GM19238 (cell line): Measurements from ENCODE around the gene CEBPE.

Source experiments
- DNase-seq: peaks from one replicate; pipeline ENCODE4 v3.0.0; 2011; ENCODE audit warnings: low spot score; ENCODE audit not compliant: insufficient read length

Gene CEBPE

DNA sequence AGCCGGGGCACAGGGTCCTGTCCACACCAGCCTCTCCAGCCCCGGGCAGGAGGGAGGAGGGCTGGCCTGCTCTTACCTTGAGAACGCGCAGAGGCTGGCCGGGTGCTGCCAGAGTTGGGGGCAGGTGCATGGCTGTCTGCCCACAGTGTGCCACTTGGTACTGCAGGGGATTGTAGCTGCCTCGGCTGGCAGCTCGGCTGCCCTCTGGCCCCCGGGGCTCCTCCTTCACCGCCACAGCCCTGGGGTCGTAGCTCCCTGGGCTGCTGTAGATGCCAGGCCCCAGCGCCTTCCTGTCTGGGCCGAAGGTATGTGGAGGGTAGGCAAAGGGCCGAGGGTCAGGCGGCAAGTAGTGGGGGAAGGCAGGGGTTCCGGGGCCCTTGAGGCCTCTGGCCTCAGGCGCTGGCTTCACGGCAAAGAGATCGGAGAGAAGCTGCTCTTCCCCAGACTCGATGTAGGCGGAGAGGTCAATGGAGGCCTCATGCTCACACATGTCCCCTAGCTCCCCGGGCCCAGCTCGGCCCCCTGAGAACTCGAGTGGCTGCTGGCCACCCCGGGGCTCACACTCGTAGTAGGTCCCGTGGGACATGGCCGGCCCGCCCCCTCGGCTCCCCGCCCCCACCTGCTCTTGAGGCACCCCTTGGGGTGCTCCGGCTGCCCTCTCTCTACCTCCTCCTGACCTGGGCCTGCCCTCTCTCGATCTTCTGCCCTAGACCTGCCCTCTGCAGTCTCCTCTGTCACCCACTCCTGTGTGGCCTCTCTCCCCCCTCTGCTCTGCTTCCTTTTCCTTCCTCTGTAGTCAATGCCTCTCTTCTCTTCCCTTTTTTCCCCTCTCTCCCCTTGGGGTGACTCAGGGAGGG lies at the start of gene CEBPE:
CEBPE (minus strand) TSS at position 750 of the 857 bp plus-strand sequence; CDS start at position 586, 164 bp downstream.
- DNase-seq: no peak

DNA sequence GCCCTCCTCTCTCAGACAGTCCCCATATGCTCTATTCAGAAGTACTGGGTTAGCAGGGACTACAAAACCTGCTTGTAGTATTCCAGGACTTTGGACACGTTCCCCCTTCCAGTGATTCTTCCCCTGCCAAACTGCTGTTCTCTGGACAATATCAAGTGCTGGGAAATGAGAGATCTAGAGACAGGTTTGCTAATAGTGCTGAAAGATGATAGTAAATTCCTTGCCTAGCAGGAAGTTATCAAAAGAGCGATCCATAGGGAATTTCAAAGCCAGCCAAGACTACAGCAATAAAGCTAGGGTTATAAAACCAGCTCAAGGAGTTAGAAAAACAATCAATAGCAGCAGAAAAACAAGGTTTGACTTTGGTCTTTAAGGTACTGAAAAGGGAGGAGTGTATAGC lies 49.2 kb upstream of the CEBPE start:
- DNase-seq: no peak

DNA sequence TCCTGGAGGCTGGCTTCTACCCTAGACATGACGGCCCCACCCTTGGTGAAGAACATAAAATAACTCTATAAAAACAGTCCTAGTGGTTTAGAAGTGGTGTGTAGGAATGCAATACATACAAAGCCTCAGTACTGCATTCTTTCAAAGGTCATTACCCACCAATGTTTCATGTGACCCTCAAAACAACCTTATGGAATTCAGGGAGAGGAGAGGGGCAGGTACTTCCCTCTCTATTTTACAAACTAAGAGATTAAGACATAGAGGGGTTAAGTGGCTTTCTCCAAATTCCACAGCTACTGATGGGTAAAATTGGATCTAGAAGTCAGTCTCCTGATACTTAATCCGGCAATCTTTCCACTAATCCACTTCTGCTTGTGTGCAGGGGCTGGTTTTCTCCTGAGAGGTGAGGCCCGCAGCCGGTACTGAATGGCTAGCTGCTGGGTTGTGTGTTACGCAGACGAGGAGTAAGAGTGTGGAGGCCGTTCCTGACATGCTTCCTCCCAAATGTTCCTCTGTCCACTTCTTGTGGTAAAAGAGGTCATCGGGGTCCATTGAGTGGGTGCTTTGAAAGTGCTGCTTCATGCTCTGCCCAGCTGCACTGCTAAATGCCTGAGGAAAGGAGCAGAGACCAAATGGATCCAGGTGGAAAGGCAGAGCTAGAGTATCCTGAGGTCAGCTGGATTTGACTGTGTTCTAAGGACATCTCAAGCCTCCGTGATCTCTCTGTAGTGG lies 48.2 kb upstream of the CEBPE start:
- DNase-seq: no peak

DNA sequence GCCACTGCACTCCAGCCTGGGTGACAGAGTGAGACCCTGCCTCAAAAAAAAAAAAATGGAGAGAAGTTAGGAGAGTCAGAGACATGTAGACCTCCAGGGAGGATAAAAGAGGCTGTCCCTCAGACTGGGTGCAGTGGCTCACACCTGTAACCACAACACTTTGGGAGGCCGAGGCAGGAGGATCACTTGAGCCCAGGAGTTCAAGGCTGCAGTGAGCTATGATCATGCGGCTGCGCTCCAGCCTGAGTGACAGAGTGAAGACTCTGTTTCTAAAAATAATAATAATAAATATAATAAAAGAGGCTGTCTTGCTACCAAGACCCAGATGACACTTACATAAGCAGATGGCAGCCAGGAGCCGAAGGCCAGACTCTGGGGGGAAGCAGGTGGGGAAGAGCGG lies 45.9 kb upstream of the CEBPE start:
- DNase-seq: no peak

DNA sequence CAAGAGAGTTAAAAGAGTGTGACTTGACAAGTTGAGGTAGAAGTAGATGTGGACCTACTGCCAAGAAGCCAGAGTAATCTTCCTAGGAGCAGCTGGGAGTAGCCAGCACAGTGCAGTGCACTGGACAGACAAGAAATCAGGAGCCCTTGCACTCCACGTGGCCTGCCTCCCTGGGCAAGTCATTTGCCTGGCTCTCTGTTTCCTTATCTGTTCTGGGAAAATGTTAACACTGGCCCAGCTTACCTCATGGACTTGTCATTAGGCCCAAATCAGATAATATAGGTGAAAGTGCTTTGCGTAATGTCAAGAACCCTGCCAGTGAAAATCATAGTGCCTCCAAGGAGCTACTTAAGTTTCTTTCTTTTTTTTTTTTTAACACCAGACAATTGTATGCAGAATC lies 45.2 kb upstream of the CEBPE start:
- DNase-seq: no peak

DNA sequence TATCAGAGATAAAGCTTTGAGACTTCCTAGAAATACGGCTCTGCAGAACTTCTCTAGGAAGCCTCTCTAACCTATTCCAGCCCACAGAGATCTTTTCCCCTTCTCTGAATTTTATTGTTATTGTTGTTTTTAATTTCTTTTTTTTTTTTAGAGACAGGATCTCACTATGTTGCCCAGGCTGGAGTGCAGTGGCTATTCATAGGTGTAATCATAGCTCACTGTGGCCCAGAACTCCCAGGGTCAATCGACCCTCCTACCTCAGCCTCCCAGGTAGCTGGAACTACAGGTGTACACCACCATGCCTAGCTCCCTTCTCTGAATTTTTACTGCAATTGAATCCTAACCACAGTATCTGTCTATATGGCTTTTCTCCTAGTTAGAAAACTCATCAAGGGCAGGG lies 44.8 kb upstream of the CEBPE start:
- DNase-seq: no peak

DNA sequence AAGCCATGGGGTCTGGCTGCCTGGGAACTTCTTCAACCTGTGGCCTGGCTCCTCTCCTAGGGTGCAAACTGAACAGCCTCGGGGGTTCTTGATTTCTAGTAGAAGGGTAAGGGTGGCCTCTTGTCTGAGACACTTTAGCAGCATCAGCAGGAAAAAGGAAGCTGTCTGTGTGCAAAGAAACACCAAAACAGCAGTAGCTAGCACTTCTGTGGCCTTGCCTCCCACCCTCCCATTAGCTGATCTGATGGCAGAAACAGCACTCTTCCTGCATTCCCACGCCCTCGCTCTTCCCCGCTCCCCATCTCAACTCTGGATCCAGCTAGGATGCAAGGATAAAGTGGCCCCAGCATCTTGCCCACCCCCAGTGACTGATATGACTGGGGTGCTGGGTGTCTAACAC lies 43.7 kb upstream of the CEBPE start:
- DNase-seq: no peak

DNA sequence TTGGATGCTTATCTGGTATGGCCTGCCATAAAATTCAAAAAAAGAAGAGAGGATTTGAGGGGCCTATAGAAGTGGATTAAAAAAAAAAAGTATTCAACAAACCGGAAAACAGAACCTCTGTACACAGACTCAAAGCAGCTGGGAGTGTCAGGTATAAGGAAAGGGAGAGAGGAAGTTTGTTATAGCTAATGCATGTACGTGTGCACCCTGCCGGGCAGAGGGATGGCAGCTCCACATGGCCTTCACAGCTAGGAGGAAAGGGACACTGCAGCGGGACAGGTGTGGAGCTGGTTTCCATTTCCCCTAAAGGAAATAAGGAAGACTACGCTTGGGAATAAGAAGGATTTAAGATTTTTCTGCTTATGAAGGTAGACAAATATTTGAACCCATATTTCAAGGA lies 43.0 kb upstream of the CEBPE start:
- DNase-seq: no peak

DNA sequence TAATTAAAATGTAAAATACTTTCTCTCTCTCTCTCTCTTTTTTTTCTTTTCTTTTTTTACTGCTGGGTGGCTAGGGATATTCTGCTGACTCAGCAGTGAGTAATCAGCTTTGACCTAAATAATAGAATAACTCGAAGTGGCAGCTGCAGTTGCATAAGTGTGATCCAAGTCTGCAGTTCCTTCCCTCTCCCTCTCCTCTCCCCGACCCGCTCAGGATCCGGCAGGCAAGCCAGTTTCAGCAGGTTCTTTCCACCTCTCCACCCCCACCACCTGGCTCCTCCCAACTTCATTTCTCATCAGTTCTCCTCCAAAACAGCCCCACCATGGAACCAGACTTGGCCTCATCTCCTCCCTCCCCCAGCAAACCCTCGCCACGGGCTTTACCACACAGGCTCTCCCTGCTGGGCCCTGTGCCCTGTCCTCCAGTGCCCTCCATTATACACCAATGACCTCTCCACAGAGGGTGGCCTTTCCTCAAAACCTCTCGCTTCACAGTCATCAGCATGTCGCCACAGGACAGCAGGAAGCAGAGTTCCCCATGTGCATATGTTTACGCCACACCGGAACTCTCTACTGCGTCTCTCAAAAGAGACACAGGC lies 42.0 kb upstream of the CEBPE start:
- no peak for DNase-seq

DNA sequence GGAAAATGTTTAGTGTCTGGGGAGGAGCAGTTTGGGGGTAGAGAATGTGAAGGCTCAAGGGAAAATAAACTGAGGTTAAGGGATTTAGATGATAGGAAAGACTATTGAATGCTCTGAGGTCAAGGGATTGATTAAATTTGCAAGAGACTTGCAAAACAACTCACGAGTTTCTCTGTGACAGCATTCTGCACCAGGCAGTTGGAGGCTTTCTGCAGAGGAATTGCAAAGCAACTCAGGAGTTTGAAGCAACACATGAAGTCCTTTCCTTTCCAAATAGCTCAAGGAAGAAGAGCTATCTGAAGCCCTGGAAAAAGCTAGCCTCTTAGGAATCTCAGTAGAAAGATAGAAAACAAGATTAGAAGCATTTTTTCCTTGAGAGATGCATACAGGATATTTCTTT lies 40.5 kb upstream of the CEBPE start:
- no peak for DNase-seq

DNA sequence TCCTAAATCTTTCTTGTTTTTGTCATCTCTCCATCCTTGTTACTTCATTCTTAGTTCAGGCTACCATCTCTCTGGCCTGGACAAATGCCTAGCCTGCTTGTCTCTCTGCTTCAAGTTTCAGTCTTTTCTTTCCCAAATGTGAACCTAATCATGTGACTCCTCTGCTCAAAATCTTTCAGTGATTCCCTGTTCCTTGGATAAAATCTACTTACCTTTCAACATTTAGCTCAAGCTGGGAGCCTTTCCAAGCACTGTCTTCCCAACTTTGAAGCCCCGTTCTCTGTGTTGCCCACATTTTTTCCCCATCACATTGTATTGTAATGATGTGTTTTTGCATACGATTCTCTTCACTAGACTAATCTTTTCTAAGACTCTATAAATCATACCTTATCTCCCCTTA lies 39.7 kb upstream of the CEBPE start:
- no peak for DNase-seq

DNA sequence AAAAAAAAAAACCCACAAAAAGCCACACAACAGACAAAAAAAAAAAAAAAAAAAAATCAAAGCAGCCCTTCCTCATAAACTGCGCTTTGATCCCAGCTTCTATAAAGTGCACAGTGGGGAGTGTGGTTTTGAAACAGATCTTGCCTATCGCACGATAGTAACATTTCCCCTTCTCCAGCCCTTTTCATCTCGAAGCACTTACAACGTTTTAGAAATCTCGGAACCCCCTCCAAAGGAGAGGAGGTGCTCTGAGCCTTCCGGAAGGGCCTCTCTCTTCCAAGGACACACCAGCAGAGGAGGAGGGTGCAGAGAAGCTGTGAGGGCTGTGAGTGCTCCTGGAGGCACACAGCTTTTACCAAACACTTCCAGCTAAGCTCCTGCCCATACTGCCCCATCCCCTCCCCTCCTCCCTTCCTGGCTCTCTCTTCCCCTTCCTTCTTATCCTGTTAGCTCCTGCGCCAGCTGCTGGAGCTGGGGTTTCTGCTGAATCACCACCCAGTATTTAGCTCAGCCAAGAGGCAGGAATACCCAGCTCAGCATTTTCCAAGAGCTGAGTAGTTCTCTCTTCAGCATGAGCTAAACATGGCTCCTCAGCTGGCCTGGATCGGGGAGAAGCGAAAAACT lies 36.0 kb upstream of the CEBPE start:
- DNase-seq: no peak

DNA sequence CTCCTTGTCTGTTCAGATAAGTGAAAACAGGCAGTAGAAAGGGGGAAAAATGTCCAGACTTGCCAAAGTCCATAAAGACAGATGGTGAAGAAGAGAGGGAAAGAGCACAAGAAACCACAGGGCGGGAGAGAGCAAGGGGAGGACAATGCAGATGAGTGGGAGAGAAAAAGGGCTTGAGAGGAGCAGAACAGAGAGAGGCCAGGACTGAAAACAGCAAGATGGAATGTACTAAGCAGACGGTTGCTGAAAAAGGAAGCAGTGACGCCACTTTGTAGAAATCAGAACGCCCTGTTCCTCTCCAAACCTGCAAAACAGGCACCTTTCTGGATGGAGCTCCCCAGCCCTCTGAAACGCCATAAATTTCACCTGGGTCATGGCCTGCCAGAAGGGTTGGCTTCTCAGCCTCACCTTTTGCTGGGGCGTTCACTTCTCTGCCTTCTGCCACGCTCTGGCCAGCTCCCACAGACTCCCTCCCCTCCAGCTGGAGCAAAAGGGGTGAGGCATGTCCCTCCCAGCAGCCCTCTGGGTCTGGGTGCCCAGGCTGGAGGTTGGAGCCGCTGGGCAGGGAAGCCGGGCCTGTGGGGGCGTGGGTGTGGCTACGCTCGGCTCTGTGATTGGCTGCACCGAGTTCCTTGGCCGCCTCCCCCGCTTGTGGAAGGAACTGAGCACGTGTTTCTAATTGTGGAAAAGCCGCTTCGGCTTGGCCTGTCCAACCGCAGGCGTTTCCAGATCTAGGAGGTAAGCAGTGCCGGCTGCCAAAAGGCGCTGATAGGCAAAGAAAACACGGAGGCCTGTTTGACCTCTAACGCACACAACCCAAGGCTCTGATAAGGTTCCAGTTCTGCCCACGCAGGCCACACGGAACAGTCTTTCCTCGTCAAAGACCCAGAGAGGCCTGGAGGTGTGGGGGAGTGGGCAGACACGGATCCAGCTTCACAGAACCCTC lies 35.1 kb upstream of the CEBPE start:
- no peak for DNase-seq

DNA sequence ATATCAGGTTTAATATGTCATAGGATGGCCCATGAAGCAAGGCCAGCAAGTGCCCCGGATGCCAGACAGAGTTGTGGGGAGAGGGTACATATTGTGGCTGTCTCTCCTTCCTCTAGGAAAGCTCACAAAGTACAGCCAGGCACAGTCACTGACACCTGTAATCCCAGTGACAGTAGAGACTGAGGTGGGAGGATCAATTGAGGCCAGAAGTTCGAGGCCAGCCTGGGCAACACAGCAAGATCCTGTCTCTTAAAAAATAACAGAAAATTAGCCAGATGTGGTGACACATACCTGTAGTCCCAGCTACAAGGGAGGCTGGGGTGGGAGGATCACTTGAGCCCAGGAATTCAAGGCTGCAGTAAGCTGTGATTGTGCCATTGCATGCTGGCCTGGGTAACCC lies 32.3 kb upstream of the CEBPE start:
- no peak for DNase-seq

DNA sequence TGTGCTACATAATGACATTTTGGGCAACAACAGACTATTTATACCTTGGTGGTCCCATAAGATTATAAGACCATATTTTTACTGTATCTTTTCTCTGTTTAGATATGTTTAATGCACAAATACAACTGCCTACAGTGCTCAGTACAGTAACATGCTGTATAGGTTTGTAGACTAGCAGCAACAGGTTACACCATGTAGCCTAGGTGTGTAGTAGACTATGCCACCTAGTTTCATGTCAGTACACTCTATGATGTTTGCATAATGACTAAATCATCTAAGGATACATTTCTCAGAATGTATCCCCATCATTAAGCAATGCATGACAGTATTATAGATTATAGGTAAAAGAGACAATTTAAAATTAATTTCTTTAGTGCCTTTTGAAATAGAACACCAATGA lies 30.7 kb upstream of the CEBPE start:
- DNase-seq: no peak

DNA sequence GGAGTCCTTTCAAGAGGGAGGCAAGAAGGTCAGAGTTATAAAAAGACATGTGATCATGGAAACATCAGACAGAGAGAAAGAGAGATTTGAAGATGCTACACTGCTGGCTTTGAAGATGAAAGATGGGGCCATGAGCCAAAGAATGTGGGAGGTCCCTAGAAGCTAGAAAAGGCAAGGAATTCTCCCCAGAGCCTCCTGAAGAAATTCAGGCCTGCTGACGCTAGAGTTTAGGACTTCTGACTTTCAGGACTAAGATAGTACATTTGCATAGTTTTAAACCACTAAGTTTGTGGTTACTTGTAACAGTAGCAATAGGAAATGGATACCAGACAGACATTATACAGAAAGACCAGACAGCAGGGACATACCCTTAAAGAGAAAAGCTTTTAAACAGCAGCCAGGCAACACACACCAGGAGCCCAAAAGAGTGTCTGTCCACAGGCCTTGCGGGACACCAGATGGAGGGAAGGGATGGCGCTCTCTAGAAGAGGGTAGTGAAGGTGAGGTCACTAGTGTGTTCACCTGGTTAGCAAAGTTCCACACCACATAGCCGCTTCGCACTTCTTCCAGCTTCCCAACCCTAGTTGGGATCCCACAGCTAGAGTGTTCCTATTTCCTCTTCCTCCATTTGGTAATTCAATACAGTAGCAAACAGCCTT lies 29.7 kb upstream of the CEBPE start:
- DNase-seq: no peak

DNA sequence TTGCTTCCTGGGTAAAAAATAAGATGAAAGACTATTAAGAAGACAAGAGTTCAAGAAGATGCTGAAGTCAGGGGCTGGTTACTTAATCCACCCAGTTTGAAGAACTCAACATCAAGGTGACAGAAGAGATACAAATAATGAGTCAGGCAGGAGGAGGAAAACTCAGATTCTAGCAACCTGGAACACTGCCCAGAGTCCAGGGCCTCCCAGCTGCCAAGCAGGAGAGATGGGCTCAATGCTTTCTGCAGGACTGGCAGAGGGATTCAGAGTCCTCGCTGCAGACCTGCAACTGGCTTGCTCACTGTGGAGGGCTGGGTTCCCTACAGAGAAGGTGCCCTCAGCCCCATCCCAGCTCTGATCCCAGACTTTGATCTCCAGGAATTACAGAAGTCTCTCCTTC lies 28.6 kb upstream of the CEBPE start:
- no peak for DNase-seq

DNA sequence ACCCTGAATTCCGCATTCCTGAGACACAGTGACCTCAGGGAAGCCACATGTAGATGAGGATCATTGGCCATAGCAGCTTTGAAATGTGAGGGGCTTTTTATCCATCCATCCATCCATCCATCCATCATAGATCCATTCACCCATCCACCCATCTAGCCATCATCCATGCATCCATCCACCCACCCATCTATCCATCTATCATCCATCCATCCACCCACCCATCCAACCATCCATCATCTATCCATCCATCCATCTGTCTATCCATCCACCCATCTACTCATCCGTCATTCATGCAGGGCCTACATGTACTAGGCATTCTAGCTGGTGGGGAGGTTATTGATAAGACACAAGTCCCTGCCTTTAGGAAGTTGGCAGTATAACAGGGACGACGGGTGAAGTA lies 27.9 kb upstream of the CEBPE start:
- no peak for DNase-seq

DNA sequence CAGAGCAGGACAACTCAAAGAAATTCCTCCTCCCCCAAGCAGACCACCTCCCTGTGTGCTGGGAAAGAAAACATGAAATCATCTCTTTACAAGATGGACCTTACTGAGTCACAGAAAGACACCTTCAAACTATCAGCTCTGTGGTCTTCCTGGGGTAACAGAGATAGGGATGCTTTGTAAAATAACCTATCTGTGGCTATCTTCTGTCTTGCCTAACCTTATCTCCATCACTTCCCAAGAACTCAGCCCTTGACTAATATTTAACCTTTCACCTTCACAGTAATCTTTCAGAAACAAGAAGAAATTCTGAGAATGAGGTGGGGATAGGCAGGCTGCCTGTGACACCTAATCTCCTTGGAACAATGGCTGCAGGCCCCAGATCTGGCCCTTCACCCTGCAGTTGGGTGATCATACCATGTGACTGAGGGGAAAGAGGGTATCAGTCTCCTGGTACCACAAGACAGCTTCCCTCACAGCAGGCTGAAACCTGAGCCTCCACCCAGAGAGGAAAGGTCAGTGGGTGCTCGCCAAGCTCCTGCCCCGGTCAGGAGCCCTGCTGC lies 27.4 kb upstream of the CEBPE start:
- no peak for DNase-seq

DNA sequence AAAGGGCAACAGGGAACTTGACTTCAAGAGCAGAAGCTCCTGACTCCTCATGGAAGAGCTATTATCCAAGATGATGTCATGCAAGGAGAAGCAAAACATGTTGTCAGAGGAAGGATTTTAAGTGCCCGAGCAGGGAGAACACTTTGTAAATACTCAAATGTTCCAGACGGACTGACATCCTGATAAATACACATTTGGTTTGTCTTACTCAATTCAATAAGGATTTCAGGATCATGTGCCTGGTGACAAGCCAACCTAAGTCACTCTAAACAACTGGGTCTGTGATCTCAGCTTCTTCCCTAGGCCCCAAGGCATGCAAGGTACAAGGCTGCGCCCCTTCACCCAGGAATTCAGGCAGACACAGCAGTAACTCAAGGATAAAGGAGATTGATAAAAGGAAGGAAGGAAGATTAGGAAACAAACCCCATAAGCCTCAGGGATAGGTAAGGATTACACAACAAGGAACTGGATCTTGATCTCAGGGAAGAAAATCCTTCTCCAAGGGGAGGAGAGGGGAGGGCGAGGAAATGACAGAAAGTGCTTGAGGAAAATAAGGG lies 26.8 kb upstream of the CEBPE start:
- no peak for DNase-seq
